NCI-H510A (cell line): ENCODE data around the gene STX8.
"Not testable (repeated sequence)": the region's sequence is repeated elsewhere in the genome, so short reads cannot be mapped to it uniquely, and the experiment has no call there.

Experiments used
- DNase-seq: peaks from one replicate; lab custom pipeline; 2025; lab: John Stamatoyannopoulos, UW

The STX8 gene

GRCh38 chr17:9509236-9509816 is 66.3 kb downstream of the STX8 start:
- no peak for DNase-seq

GRCh38 chr17:9499041-9499440 is 76.6 kb downstream of the STX8 start:
- no peak for DNase-seq

GRCh38 chr17:9498490-9498889 is 77.1 kb downstream of the STX8 start:
- no peak for DNase-seq

GRCh38 chr17:9488556-9488955 is 87.1 kb downstream of the STX8 start:
- DNase-seq: no peak

- DNase-seq: no peak
Observed at GRCh38 chr17:9487406-9487805, 88.2 kb downstream of the STX8 start.

GRCh38 chr17:9484789-9485188 is 90.8 kb downstream of the STX8 start:
- no peak for DNase-seq

GRCh38 chr17:9479964-9480363 is 95.7 kb downstream of the STX8 start:
- DNase-seq: no peak

- no peak for DNase-seq
Observed at GRCh38 chr17:9478889-9479288, 96.7 kb downstream of the STX8 start.

GRCh38 chr17:9475101-9475658 is 100.4 kb downstream of the STX8 start:
- no peak for DNase-seq

- no peak for DNase-seq
Observed at GRCh38 chr17:9473711-9474110, 101.9 kb downstream of the STX8 start.

- no peak for DNase-seq
Observed at GRCh38 chr17:9472541-9472940, 103.1 kb downstream of the STX8 start.

- DNase-seq: no peak
Observed at GRCh38 chr17:9472094-9472493, 103.5 kb downstream of the STX8 start.

- DNase-seq: no peak
Observed at GRCh38 chr17:9470171-9470570, 105.4 kb downstream of the STX8 start.

GRCh38 chr17:9468937-9469336 is 106.7 kb downstream of the STX8 start:
- no peak for DNase-seq

- DNase-seq: no peak
Observed at GRCh38 chr17:9468532-9468931, 107.1 kb downstream of the STX8 start.

- no peak for DNase-seq
Observed at GRCh38 chr17:9467518-9467917, 108.1 kb downstream of the STX8 start.

- no peak for DNase-seq
Observed at GRCh38 chr17:9465210-9465921, 110.3 kb downstream of the STX8 start.

GRCh38 chr17:9457005-9457404 is 118.6 kb downstream of the STX8 start:
- DNase-seq: no peak

GRCh38 chr17:9456330-9456729 is 119.3 kb downstream of the STX8 start:
- DNase-seq: no peak

GRCh38 chr17:9451934-9452333 is 123.7 kb downstream of the STX8 start:
- no peak for DNase-seq

- not testable (repeated sequence) for DNase-seq
Observed at GRCh38 chr17:9447298-9447697, 128.3 kb downstream of the STX8 start.

- DNase-seq: no peak
Observed at GRCh38 chr17:9446528-9446927, 129.1 kb downstream of the STX8 start.

- DNase-seq: no peak
Observed at GRCh38 chr17:9445424-9445823, 130.2 kb downstream of the STX8 start.

- no peak for DNase-seq
Observed at GRCh38 chr17:9444687-9445086, 130.9 kb downstream of the STX8 start.
